GM23338 (cell line): ENCODE measurements around the gene RET. TPM values are rescaled to one million over a fixed set of nuclear protein-coding genes. Genes with fewer than 3 reads are reported as not detected.
A peak's percentile ranks its signal among the peaks of the same experiment; 100 is the strongest.

Source experiments
- ATAC-seq: fragments of 200-7000 bp; cut with Tn5 transposase; 3 replicates; pipeline ENCODE4 v1.9.1; 2020
- DNase-seq: peaks from one replicate; pipeline ENCODE4 v3.0.0-alpha.2; 2015; ENCODE audit warnings: low spot score
- H2AFZ ChIP-seq: fragments of 200-600 bp; sonication (generic); 2 replicates; pipeline ENCODE4 v1.8.0; 2016; ENCODE audit warnings: antibody characterized with exemption, mild to moderate bottlenecking, moderate library complexity
- H3F3A ChIP-seq: fragments of 200-600 bp; sonication (generic); replicated peaks from 2 replicates; pipeline ENCODE4 v1.8.0; 2017; ENCODE audit warnings: antibody characterized with exemption, mixed run types, low read depth
- H3K27ac ChIP-seq: fragments of 200-600 bp; sonication (generic); 2 replicates; pipeline ENCODE4 v1.6.1; 2016; ENCODE audit warnings: low read depth
- H3K27me3 ChIP-seq: fragments of 200-600 bp; sonication (generic); 2 replicates; pipeline ENCODE4 v1.8.0; 2016; ENCODE audit warnings: mild to moderate bottlenecking, mixed run types, moderate library complexity; ENCODE audit not compliant: insufficient read depth
- H3K36me3 ChIP-seq: fragments of 200-600 bp; sonication (generic); 2 replicates; pipeline ENCODE4 v1.8.0; 2016; ENCODE audit warnings: mild to moderate bottlenecking; ENCODE audit not compliant: insufficient read depth
- H3K4me1 ChIP-seq: fragments of 200-600 bp; sonication (generic); 2 replicates; pipeline ENCODE4 v1.8.0; 2016; ENCODE audit warnings: mild to moderate bottlenecking, moderate library complexity; ENCODE audit not compliant: insufficient read depth
- H3K4me2 ChIP-seq: fragments of 200-600 bp; sonication (generic); 2 replicates; pipeline ENCODE4 v1.7.1; 2017; ENCODE audit warnings: mixed run types
- H3K4me3 ChIP-seq: fragments of 200-600 bp; sonication (generic); 2 replicates; pipeline ENCODE4 v1.6.1; 2016; ENCODE audit warnings: mixed run types
- H3K79me2 ChIP-seq: fragments of 200-600 bp; sonication (generic); replicated peaks from 2 replicates; pipeline ENCODE4 v1.8.0; 2017; ENCODE audit warnings: mild to moderate bottlenecking; ENCODE audit not compliant: insufficient read depth
- H3K9me2 ChIP-seq: fragments of 200-600 bp; sonication (generic); 2 replicates; pipeline ENCODE4 v1.8.0; 2017; ENCODE audit not compliant: insufficient read depth
- H4K20me1 ChIP-seq: fragments of 200-600 bp; sonication (generic); replicated peaks from 2 replicates; pipeline ENCODE4 v1.8.0; 2017; ENCODE audit warnings: mild to moderate bottlenecking; ENCODE audit not compliant: insufficient read depth
- H3K27ac Mint-ChIP-seq: 2 replicates; pipeline ENCODE4 v1.8.0; 2020; ENCODE audit warnings: inconsistent platforms, mild to moderate bottlenecking, moderate library complexity, mixed read lengths
- H3K27me3 Mint-ChIP-seq: 3 replicates; pipeline ENCODE4 v1.8.0; 2022; ENCODE audit warnings: low read depth, mild to moderate bottlenecking, moderate library complexity, mixed read lengths, inconsistent platforms; ENCODE audit not compliant: insufficient read depth, poor library complexity
- H3K36me3 Mint-ChIP-seq: 3 replicates; pipeline ENCODE4 v1.8.0; 2021; ENCODE audit warnings: low read depth, mild to moderate bottlenecking, inconsistent platforms, moderate library complexity, mixed read lengths
- H3K4me1 Mint-ChIP-seq: 3 replicates; pipeline ENCODE4 v1.8.0; 2020; ENCODE audit warnings: mild to moderate bottlenecking, inconsistent platforms, mixed read lengths
- H3K4me3 Mint-ChIP-seq: 3 replicates; pipeline ENCODE4 v1.8.0; 2021; ENCODE audit warnings: moderate library complexity, mild to moderate bottlenecking, inconsistent platforms, mixed read lengths
- H3K9me3 Mint-ChIP-seq: 3 replicates; pipeline ENCODE4 v1.8.0; 2020; ENCODE audit warnings: moderate library complexity, mild to moderate bottlenecking, inconsistent platforms, mixed read lengths
- CREB1 ChIP-seq: fragments of 250-450 bp; sonication (Bioruptor Pico); IDR thresholded peaks from 2 replicates; pipeline ENCODE4 v1.5.0; 2020; ENCODE audit warnings: low read depth, mild to moderate bottlenecking, moderate library complexity
- CTCF ChIP-seq, 2 experiments: fragments of 200-600 bp in 1 of 2; sonication (generic) in 1 of 2; conservative IDR thresholded peaks; 2 replicates each; pipeline versions ENCODE4 v1.5.1 to v1.6.1; 2016 to 2017; ENCODE audit warnings: antibody characterized with exemption in 2 of 2, low read depth in 2 of 2, mild to moderate bottlenecking in 2 of 2, moderate library complexity in 1 of 2
- EZH2phosphoT487 ChIP-seq: fragments of 200-600 bp; sonication (generic); IDR thresholded peaks from one replicate; pipeline ENCODE4 v1.8.1; 2018; ENCODE audit warnings: antibody characterized with exemption; ENCODE audit not compliant: unreplicated experiment
- NANOG ChIP-seq: IDR thresholded peaks from 2 replicates; pipeline ENCODE4 v1.6.1; 2016; ENCODE audit warnings: antibody characterized with exemption, borderline replicate concordance
- POLR2AphosphoS5 ChIP-seq: IDR thresholded peaks from 2 replicates; pipeline ENCODE4 v1.6.1; 2016; ENCODE audit warnings: antibody characterized with exemption, low read depth
- REST ChIP-seq: IDR thresholded peaks from one replicate; pipeline ENCODE4 v1.6.1; 2018; ENCODE audit warnings: antibody characterized with exemption; ENCODE audit not compliant: unreplicated experiment
- ZNF331 ChIP-seq: fragments of 250-450 bp; sonication (Bioruptor Pico); IDR thresholded peaks from 2 replicates; pipeline ENCODE4 v1.5.0; 2020; ENCODE audit warnings: low read depth, mild to moderate bottlenecking, moderate library complexity
- polyA plus RNA-seq: library from polyadenylated mRNA; unstranded; fragments of >200 nt; fragmentation: Nextera tagmentation; extraction: Ambion mirVana; gene quantifications from 2 replicates; pipeline ENCODE4 v1.2.1, GENCODE V29; 2016
- total RNA-seq: library from RNA; depleted of rRNA; stranded (reverse); fragments of >200 nt; shearing (Covaris generic); gene quantifications from 2 replicates; pipeline ENCODE4 v1.2.3, GENCODE V29; 2014

The RET gene
- total and polyA plus RNA-seq, 2 experiments from 2014 or later: 5.5 to 9.8 TPM

GRCh38 chr10:43074827-43075611 is 1.9 kb upstream of the RET start (continued):
- TF ChIP-seq EZH2phosphoT487: no peak
- TF ChIP-seq POLR2AphosphoS5: no peak

GRCh38 chr10:43075612-43076003 is 1.3 kb upstream of the RET start:
- no peaks in the 10 kb centered on the region for H3K79me2 ChIP-seq
- no peaks in the 10 kb centered on the region for H3F3A ChIP-seq
- Mint-ChIP-seq H3K36me3 (no peaks in the 10 kb centered on the region), H3K27me3 (peaks cover 42% of the 10 kb centered on the region), H3K4me1 (peaks cover 4% of the 10 kb centered on the region), H3K4me3 (peak overlapping the region; percentile 63; the same call in 1 of the 3 replicates), H3K27ac (no peak overlapping the region), H3K9me3 (no peaks in the 10 kb centered on the region; the same call in 2 of the 3 replicates)
- H3K9me2 ChIP-seq: no peaks in the 10 kb centered on the region
- peak overlapping the region; percentile 78 for H3K4me2 ChIP-seq
- ATAC-seq: peak; percentile 15
- no peak overlapping the region for H2AFZ ChIP-seq
- DNase-seq: peak; percentile 46
- H3K4me1 ChIP-seq: peaks cover 6% of the 10 kb centered on the region
- no peaks in the 10 kb centered on the region for H3K36me3 ChIP-seq
- H3K27ac ChIP-seq: no peak overlapping the region
- TF ChIP-seq REST: no peak
- peak; percentile 20 to 33 for TF ChIP-seq CTCF (conservative IDR thresholded peaks at IDR 0.05; ENCODE audit: low read depth in 2 of 2)
- TF ChIP-seq ZNF331 (CRISPR knock-in tag): no peak
- no peak for TF ChIP-seq NANOG
- no peak for TF ChIP-seq POLR2AphosphoS5
- no peak for TF ChIP-seq CREB1
- H4K20me1 ChIP-seq: peaks cover 6% of the 10 kb centered on the region; the same call in 1 of the 2 replicates
- H3K27me3 ChIP-seq: peaks cover 39% of the 10 kb centered on the region
- H3K4me3 ChIP-seq: peak overlapping the region; percentile 70
